ENCODE results near the gene PCDHGC4.

Gene PCDHGC4

DNA sequence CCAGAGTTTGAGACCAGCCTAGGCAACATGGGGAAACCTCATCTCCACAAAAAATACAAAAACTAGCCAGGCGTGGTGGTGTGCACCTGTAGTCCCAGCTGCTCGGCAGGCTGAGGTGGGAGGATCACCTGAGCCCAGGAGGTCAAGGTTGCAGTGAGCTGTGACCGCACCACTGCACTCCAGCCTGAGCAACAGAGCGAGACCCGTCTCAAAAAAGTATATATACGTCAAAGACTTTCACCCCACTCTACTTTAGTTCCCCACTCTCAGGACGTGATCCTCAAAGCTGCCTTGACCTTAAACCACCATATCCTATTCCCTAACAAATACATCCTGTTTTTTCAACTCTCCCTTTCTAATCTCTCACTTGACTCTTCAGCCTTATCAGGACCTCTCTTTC, 45.0 kb downstream of the PCDHGC4 start:
- no peak for DNase-seq (ENCODE audit: low read depth)

DNA sequence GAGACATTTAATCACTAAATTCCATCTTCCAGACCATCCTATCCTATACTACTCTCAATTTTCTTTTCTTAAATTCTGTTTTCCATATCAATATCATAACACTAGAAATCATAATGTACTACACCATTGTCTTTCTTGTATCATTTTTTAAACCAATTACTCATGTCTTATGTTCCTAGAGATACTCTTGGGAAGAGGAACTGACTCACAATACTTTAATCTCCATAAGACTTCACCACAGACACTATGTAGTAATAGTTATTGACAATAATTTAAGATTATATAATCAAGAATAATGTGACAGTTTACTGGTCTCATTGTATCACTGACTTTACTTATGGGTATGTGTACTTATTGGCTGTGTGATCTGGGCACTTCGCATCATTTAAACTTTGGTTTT, 47.9 kb downstream of the PCDHGC4 start:
- no peak for DNase-seq (ENCODE audit: low read depth)

DNA sequence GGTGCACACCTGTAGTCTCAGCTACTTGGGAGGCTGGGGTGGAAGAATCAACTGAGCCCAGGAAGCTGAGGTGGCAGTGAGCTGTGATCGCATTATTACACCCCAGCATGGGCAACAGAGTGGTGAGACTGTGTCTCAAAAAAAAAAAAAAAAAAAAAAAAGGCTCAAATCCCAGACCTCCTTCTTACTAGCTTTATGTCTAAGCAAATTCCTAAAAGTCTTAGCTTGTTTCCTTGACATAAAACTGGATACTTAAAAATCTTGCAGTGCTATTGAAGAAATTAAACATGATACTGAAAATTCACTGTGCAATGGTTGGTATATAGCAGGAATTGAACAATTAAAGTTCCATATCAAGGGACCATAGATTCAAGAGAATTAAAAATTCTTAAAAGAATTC, 49.1 kb downstream of the PCDHGC4 start:
- no peak for DNase-seq (ENCODE audit: low read depth)

GRCh38 chr5:141534492-141535213, 49.8 kb downstream of the PCDHGC4 start:
- no peak for DNase-seq (ENCODE audit: low read depth)

Data from HS-27A (cell line).